OCI-LY7 (cell line): ENCODE results near the gene TMEM143.

ENCODE experiments used
- EZH2phosphoT487 ChIP-seq: fragments of 200-600 bp; sonication (generic); IDR thresholded peaks from 2 replicates; pipeline ENCODE4 v1.6.1; 2018; ENCODE audit warnings: low read depth, borderline replicate concordance, mild to moderate bottlenecking, mixed run types, antibody characterized with exemption, low read length, moderate library complexity, mixed read lengths
- TF ChIP-seq, protein P1 (sequence below): fragments of 200-600 bp; sonication (generic); conservative IDR thresholded peaks from 2 replicates; pipeline ENCODE4 v1.5.1; 2014; ENCODE audit warnings: mild to moderate bottlenecking, antibody characterized with exemption, low read length, moderate library complexity, mixed read lengths

DNA sequence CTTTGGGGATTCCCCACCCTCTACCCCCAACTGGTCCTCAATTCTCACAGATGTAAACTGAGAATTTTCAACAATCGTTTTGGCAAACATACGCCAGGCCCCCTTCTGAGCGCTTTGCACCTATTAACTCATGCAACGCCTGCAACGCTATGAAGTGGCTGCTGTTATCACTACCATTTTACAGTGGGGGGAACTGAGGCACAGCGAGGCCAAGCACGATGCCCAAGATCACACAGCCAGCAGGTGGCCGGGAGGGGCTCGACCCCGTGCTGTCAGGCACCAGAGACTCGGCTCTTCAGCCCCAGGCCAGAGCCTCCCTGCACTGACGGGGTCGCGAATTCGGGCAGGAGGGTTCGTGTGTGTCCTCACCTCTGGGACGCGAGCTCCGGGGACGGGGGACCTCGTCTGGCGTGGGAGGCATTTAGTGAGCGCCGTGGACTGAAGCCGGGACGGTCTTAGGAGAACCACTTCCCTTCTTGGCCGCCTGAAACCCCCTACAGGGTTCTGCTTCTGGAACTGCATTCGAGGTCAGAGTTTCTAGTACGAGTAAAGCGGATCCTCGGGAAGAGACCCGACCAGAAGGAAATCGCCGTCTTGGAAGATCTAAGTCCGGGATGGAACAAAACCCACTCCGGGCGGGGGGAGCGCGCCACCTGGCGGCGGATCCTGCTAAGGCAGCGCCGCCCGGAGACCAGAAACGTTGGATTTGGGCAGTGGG is 72.8 kb downstream of the TMEM143 start:
- TF ChIP-seq, protein P1, sequence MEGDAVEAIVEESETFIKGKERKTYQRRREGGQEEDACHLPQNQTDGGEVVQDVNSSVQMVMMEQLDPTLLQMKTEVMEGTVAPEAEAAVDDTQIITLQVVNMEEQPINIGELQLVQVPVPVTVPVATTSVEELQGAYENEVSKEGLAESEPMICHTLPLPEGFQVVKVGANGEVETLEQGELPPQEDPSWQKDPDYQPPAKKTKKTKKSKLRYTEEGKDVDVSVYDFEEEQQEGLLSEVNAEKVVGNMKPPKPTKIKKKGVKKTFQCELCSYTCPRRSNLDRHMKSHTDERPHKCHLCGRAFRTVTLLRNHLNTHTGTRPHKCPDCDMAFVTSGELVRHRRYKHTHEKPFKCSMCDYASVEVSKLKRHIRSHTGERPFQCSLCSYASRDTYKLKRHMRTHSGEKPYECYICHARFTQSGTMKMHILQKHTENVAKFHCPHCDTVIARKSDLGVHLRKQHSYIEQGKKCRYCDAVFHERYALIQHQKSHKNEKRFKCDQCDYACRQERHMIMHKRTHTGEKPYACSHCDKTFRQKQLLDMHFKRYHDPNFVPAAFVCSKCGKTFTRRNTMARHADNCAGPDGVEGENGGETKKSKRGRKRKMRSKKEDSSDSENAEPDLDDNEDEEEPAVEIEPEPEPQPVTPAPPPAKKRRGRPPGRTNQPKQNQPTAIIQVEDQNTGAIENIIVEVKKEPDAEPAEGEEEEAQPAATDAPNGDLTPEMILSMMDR: peak; percentile 97; the same call in 1 of the 2 replicates
- TF ChIP-seq EZH2phosphoT487: no peak
